ES-I3 (cell line): ENCODE measurements around the gene GLYR1.

Experiments
- H3K36me3 ChIP-seq: 2 replicates; pipeline ENCODE4 v1.6.1; 2013; ENCODE audit warnings: mild to moderate bottlenecking, low read length, control low read depth, moderate library complexity; ENCODE audit not compliant: insufficient read depth
- H3K4me1 ChIP-seq: 2 replicates; pipeline ENCODE4 v1.6.1; 2013; ENCODE audit warnings: mild to moderate bottlenecking, control low read depth, low read length; ENCODE audit not compliant: insufficient read depth
- H3K9ac ChIP-seq: 2 replicates; pipeline ENCODE4 v1.6.1; 2013; ENCODE audit warnings: low read depth, mild to moderate bottlenecking, low read length, moderate library complexity
- H3K9me3 ChIP-seq: 2 replicates; pipeline ENCODE4 v1.6.1; 2013; ENCODE audit warnings: mild to moderate bottlenecking, low read length, moderate library complexity; ENCODE audit not compliant: control insufficient read depth, insufficient read depth

GLYR1 gene

DNA sequence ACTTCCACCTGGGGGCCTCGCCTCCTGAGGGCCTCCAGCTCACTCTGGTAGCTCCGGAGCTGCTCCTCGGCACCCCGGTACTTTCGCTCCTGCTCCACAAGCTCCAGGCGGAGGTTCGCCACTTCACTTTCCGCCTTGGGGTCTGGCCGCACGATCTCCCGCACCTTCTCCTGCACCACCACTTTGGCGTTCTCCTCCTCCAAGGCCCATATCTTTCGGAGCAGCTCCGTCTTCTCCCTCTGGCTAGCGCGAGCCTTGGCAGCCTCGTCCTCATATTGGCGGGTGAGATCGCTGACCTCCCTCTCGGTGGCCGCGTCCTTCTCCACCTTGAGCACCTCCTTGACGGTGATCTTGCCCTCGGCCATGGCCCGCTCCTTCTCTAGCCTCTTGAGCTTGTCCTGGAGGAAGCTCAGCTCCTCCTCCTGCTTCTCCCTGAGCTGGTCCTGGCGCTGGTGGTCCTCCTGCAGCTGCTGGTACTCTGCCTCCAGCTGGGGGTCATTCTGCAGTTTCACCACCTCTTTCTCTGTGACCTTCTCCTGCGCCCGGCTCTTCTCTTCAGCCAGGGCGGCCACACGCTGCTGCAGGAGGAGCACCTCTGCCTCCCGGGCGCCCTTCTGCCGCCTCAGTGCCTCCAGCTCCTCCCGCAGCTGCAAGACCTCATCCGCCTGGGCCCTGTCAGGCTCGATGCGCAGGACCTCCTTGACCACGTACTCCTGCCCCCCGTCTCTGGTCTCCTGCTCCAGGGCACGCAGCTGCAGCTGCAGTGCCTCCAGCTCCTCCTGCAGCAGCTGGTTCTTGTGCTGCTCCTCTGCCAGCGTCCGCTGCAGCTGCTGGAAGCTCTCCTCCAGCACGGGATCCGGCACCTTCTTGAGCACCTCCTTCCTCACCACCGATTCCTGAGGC, 38.1 kb upstream of the GLYR1 start:
- peaks cover 44% of the 10 kb centered on the region for H3K36me3 ChIP-seq
- H3K4me1 ChIP-seq, result no peaks in the 10 kb centered on the region
- H3K9me3 ChIP-seq, result no peaks in the 10 kb centered on the region
- no peak overlapping the region for H3K9ac ChIP-seq

DNA sequence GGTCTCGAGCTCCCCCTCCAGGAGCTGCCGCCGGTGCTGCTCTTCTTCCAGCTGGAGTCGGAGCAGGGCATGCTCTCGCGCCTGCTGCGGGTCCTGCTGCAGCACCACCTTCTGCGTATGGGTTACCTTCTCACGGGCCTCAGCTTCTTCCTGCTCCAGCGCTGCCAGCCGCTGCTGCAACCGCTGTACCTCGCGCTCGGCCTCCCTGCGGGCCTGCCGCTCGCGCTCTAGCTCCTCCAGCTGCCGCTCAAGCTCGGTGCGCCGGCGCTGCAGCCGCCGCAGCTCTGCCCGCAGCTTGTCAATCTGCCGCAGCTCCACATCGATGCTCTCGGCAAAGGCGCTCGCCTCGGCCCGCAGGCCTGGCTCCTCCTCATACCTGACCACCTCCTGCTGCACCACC, 37.1 kb upstream of the GLYR1 start:
- Histone ChIP-seq H3K9me3 (no peaks in the 10 kb centered on the region), H3K36me3 (peaks cover 51% of the 10 kb centered on the region), H3K9ac (no peak overlapping the region), H3K4me1 (no peaks in the 10 kb centered on the region)

DNA sequence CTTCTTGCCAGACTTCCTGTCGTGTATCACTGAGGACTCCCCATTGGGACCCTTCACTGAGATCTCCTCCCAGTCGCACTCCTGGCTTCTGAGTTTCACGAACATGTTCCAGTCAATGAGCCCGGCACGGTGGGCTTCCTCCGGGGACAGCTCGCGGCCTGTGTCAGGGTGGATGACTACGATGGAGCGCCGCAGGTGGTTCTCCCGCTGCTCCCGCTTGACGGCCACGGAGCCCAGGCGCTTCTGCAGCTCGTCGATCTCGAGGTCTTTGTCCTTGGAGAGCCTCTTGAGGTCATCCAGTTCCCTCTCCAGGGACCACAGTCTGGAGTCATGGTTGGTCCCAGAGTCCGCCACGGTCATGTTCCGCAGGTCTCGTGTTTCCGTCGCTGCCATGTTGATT, 36.4 kb upstream of the GLYR1 start:
- no peaks in the 10 kb centered on the region for H3K9me3 ChIP-seq
- H3K36me3 ChIP-seq, result peaks cover 55% of the 10 kb centered on the region
- no peak overlapping the region for H3K9ac ChIP-seq
- H3K4me1 ChIP-seq, result no peaks in the 10 kb centered on the region

DNA sequence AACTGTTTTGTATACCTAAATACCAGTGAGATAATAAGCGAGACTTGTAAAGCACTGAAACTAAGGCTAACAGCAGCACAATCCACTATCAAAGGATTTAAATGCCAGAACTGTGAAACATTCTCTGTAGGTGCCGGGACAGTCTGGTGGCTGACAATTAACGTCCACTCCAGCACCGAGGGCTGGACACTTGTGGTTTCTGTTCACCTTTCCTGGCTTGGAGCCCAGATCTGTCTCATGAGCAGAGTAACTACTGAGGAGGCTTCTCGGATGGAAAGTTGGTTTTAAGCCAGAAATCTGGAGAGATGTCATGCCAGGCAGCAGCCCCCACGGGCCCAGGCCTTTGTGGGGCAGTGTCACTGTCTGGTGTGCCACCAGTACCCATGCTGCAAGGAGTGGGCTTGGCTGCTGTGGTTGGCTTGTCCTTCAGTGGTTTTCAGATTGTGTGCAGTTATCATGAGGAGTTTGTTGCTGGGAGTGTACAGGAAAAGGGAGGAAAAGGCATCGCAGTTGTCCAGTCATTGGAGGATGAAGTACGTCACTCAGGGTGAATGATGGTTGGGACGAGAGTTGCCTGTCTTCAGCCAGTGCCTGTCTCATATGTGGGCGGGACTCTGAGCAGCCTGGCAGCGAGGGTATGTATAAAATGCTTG, 35.7 kb upstream of the GLYR1 start:
- H3K36me3 ChIP-seq, result peaks cover 58% of the 10 kb centered on the region
- H3K9me3 ChIP-seq, result no peaks in the 10 kb centered on the region
- no peak overlapping the region for H3K9ac ChIP-seq
- H3K4me1 ChIP-seq, result no peaks in the 10 kb centered on the region

GRCh38 chr16:4882000-4882632, 35.0 kb upstream of the GLYR1 start:
- H3K4me1 ChIP-seq, result no peaks in the 10 kb centered on the region
- no peaks in the 10 kb centered on the region for H3K9me3 ChIP-seq
- H3K36me3 ChIP-seq, result peaks cover 54% of the 10 kb centered on the region
- H3K9ac ChIP-seq, result no peak overlapping the region

GRCh38 chr16:4880006-4880580, 33.0 kb upstream of the GLYR1 start:
- no peaks in the 10 kb centered on the region for H3K9me3 ChIP-seq
- peaks cover 44% of the 10 kb centered on the region for H3K36me3 ChIP-seq
- no peak overlapping the region for H3K9ac ChIP-seq

GRCh38 chr16:4879049-4879448, 32.0 kb upstream of the GLYR1 start:
- peaks cover 48% of the 10 kb centered on the region for H3K36me3 ChIP-seq
- no peak overlapping the region for H3K9ac ChIP-seq
- H3K9me3 ChIP-seq, result no peaks in the 10 kb centered on the region
- no peaks in the 10 kb centered on the region for H3K4me1 ChIP-seq

More at GRCh38 chr16:4880006-4880580, 33.0 kb upstream of the GLYR1 start:
- H3K4me1 ChIP-seq, result no peaks in the 10 kb centered on the region

DNA sequence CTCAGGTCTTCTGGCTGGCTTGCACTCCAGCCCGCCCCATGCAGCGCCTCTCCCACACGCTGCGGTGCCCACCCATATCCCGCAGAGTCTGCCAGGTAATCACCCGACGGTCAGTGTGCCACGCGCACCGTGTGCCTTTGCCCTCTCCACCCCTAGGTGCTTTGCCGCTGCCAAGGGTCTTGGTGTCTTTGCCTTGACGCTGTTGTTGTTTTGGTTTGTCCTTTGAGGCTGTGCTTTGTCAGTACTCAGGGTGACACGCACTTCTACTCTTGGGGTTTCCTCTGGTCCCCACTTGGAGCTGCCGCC, 30.2 kb upstream of the GLYR1 start:
- Histone ChIP-seq H3K9ac (no peak overlapping the region), H3K4me1 (no peaks in the 10 kb centered on the region), H3K9me3 (no peaks in the 10 kb centered on the region), H3K36me3 (peaks cover 51% of the 10 kb centered on the region)

DNA sequence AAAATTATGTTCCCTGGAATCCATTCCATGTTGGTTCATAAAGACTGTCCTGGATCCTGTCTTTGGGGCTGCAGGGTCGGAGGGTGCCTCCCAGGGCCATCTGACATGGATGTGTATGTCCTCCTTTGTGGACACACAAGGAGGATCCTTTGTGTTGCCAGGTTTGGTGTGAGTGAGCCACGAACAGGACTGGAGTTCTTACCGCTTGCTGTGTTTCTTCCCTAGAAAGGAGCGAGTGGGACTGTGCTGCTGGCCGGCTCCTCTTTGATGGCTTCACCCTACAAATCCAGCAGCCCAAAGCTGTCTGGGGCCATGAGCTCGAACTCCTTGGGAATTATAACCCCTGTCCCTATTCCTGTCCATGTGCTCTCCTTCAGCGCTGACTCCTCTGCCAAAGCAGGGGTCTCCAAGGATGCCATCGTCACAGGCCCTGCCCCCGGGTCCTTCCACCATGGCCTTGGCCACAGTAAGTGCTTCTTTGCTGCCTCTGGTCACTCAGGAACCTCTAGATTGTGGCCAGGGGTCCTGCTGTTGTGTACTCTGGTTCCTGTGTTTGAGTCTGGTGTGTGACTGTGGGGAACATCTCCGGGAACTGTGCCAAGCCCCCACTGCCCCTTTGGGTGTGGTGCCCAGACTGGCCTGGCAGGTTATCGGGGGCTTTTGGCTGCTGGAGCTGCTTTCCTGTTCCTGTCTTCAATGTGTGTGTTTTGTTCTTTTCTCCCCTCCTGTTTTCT, 29.7 kb upstream of the GLYR1 start:
- H3K9ac ChIP-seq, result no peak overlapping the region
- H3K4me1 ChIP-seq, result no peaks in the 10 kb centered on the region
- peaks cover 54% of the 10 kb centered on the region for H3K36me3 ChIP-seq
- H3K9me3 ChIP-seq, result no peaks in the 10 kb centered on the region

DNA sequence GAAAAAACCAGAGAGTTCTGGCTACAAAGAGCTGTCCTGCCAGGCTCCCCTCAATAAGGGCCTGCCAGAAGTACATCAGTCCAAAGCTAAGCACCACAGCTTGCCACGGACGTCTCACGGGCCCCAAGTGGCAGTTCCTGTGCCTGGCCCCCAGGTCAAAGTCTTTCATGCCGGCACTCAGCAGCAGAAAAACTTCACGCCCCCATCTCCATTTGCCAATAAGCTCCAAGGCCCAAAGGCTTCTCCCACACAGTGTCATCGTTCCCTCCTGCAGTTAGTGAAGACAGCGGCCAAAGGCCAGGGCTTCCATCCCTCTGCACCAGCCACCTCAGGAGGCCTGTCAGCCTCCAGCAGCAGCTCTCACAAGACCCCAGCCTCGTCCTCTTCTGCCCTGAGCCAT, 27.6 kb upstream of the GLYR1 start:
- Histone ChIP-seq H3K9ac (no peak overlapping the region), H3K9me3 (no peaks in the 10 kb centered on the region), H3K36me3 (peaks cover 52% of the 10 kb centered on the region), H3K4me1 (no peaks in the 10 kb centered on the region)

GRCh38 chr16:4873091-4873490, 26.0 kb upstream of the GLYR1 start:
- H3K36me3 ChIP-seq, result peaks cover 42% of the 10 kb centered on the region
- H3K9ac ChIP-seq, result no peak overlapping the region
- no peaks in the 10 kb centered on the region for H3K9me3 ChIP-seq
- H3K4me1 ChIP-seq, result no peaks in the 10 kb centered on the region

- no peaks in the 10 kb centered on the region for H3K9me3 ChIP-seq
- no peak overlapping the region for H3K9ac ChIP-seq
- no peaks in the 10 kb centered on the region for H3K4me1 ChIP-seq
- peaks cover 38% of the 10 kb centered on the region for H3K36me3 ChIP-seq
Observed at GRCh38 chr16:4871071-4871470, 24.0 kb upstream of the GLYR1 start.

DNA sequence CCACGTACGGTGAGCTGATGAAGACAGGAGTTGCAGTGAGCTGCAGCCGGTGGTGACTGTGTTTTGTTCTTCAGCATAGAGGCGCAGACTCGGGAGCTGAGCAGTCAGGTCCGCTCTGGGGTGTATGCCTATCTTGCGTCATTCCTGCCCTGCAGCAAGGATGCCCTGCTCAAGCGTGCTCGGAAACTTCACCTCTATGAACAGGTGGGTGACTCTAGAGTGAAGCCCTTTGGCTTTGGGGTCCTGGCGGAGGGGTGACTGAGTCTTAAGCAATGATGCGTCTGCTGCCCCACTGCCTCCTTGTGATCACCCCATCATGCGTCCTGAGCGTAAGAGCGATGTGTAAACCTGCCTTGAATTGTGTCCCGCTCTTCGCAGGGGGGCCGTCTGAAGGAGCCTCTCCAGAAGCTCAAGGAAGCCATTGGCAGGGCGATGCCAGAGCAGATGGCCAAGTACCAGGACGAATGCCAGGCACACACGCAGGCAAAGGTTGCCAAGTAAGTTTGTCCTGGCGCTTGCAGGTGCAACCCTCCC, 23.1 kb upstream of the GLYR1 start:
- H3K36me3 ChIP-seq, result peaks cover 36% of the 10 kb centered on the region
- no peaks in the 10 kb centered on the region for H3K9me3 ChIP-seq
- no peaks in the 10 kb centered on the region for H3K4me1 ChIP-seq
- H3K9ac ChIP-seq, result no peak overlapping the region
